Testis (tissue), 2 donors: ENCODE results near the gene TPSG1.

Source experiments
- POLR2A ChIP-seq: fragments of 450-650 bp; IDR thresholded peaks from one replicate; pipeline ENCODE4 v1.6.1; 2017; ENCODE audit warnings: antibody characterized with exemption, mild to moderate bottlenecking, moderate library complexity
- TF ChIP-seq, protein P1 (sequence below), 3 experiments: fragments of 450-650 bp in 2 of 3; fragments of 200-600 bp in 1 of 3; sonication (generic) in 1 of 3; IDR thresholded peaks; one replicate each; pipeline ENCODE4 v1.5.1; 2016 to 2019; ENCODE audit warnings: antibody characterized with exemption in 3 of 3, mild to moderate bottlenecking in 2 of 3, moderate library complexity in 1 of 3

DNA sequence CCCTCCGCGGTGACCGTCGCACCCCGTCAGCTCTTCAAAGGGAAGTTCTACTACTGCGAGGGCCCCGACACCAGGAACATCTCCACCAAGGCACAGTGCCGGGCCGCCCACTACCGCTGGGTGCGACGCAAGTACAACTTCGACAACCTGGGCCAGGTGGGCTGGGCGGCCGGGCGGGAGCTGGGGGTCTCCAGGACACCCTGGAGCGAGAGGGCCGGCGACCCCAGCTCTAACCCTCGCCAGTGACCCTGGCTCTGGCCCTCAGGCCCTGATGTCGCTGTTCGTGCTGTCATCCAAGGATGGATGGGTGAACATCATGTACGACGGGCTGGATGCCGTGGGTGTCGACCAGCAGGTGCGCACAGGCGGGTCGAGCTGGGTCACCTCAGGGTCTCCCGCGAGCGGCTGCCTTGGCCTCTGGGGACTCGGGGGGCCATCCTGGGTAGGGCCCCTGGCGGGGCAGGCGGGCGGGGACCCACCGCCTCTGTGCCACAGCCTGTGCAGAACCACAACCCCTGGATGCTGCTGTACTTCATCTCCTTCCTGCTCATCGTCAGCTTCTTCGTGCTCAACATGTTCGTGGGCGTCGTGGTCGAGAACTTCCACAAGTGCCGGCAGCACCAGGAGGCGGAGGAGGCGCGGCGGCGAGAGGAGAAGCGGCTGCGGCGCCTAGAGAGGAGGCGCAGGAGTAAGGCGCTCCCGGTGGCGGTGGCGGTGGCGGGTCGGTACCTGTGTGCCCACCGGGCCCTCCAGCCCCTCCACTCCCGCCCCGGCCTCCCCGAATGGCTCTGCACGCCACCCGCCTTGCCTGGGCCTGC is 13.4 kb downstream of the TPSG1 start:
- TF ChIP-seq, protein P1, sequence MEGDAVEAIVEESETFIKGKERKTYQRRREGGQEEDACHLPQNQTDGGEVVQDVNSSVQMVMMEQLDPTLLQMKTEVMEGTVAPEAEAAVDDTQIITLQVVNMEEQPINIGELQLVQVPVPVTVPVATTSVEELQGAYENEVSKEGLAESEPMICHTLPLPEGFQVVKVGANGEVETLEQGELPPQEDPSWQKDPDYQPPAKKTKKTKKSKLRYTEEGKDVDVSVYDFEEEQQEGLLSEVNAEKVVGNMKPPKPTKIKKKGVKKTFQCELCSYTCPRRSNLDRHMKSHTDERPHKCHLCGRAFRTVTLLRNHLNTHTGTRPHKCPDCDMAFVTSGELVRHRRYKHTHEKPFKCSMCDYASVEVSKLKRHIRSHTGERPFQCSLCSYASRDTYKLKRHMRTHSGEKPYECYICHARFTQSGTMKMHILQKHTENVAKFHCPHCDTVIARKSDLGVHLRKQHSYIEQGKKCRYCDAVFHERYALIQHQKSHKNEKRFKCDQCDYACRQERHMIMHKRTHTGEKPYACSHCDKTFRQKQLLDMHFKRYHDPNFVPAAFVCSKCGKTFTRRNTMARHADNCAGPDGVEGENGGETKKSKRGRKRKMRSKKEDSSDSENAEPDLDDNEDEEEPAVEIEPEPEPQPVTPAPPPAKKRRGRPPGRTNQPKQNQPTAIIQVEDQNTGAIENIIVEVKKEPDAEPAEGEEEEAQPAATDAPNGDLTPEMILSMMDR (IDR thresholded peaks at IDR 0.05): no peak
- TF ChIP-seq POLR2A: no peak
